GM23248 (cell line): ENCODE data around the gene NKIRAS1.

Experiments
- EZH2 ChIP-seq: fragments of 200-600 bp; sonication (generic); IDR thresholded peaks from 2 replicates; pipeline ENCODE4 v1.6.1; 2018; ENCODE audit warnings: antibody characterized with exemption, mild to moderate bottlenecking; ENCODE audit not compliant: insufficient read depth, poor library complexity, severe bottlenecking
- EZH2phosphoT487 ChIP-seq: fragments of 200-600 bp; sonication (generic); IDR thresholded peaks from 2 replicates; pipeline ENCODE4 v1.6.1; 2018; ENCODE audit warnings: antibody characterized with exemption, moderate library complexity, mild to moderate bottlenecking, low read depth; ENCODE audit not compliant: insufficient read depth

GRCh38 chr3:23920151-23920655 lies 3.4 kb upstream of the NKIRAS1 start:
- TF ChIP-seq EZH2phosphoT487: no peak
- no peak for TF ChIP-seq EZH2
